Hematopoietic multipotent progenitor cell treated with erythropoietin and hydrocortisone succinate and interleukin-3 and kit ligand, for 6 days (in vitro differentiated cells): ENCODE results near the gene HDX.
"Not testable (repeated sequence)": the region's sequence is repeated elsewhere in the genome, so short reads cannot be mapped to it uniquely, and the experiment has no call there.

Experiments used
- DNase-seq: peaks from one replicate; pipeline ENCODE4 v3.0.0-alpha.2; 2015

The HDX gene

GRCh38 chrX:84339507-84340364, 162.5 kb downstream of the HDX start:
- peak; percentile 45 for DNase-seq

GRCh38 chrX:84336646-84337045, 165.6 kb downstream of the HDX start:
- DNase-seq = no peak

GRCh38 chrX:84335121-84335520, 167.1 kb downstream of the HDX start:
- DNase-seq = no peak

GRCh38 chrX:84322083-84322827, 180.0 kb downstream of the HDX start:
- no peak for DNase-seq

GRCh38 chrX:84320614-84321013, 181.6 kb downstream of the HDX start:
- no peak for DNase-seq

- DNase-seq = no peak
Observed at GRCh38 chrX:84320023-84320422, 182.2 kb downstream of the HDX start.

GRCh38 chrX:84318661-84319060, 183.6 kb downstream of the HDX start:
- no peak for DNase-seq

GRCh38 chrX:84315946-84316345, 186.3 kb downstream of the HDX start:
- not testable (repeated sequence) for DNase-seq
